Ovary (tissue), 9 donors: Measurements from ENCODE around the gene MTX3. TPM values are rescaled to one million over a fixed set of nuclear protein-coding genes. Genes with fewer than 3 reads are reported as not detected.

Experiments
- DNase-seq, 5 donors: peaks; one replicate each; pipeline ENCODE4 v3.0.0-alpha.2; 2019 to 2020
- H3K27ac ChIP-seq, 2 donors: fragments of 200-600 bp; one replicate each; pipeline versions ENCODE4 v1.5.1 to v1.8.0; 2019 to 2022
- H3K27me3 ChIP-seq: fragments of 200-600 bp; one replicate; pipeline ENCODE4 v1.8.0; 2022
- H3K36me3 ChIP-seq: fragments of 200-600 bp; sonication (generic); one replicate; pipeline ENCODE4 v1.5.1; 2019
- H3K4me1 ChIP-seq: one replicate; pipeline ENCODE4 v1.8.1; 2013; ENCODE audit warnings: mild to moderate bottlenecking, moderate library complexity; ENCODE audit not compliant: insufficient read depth
- H3K4me3 ChIP-seq: fragments of 200-600 bp; sonication (generic); one replicate; pipeline ENCODE4 v1.5.1; 2017
- H3K9me3 ChIP-seq, 2 donors: fragments of 200-600 bp in 1 of 2; sonication (generic) in 1 of 2; one replicate each; pipeline versions ENCODE4 v1.5.1 to v1.8.1; 2013 to 2019; ENCODE audit warnings: mild to moderate bottlenecking in 1 of 2, moderate library complexity in 1 of 2
- EP300 ChIP-seq: sonication (generic); formaldehyde crosslinking; IDR thresholded peaks from one replicate; pipeline ENCODE4 v1.6.1; 2017; ENCODE audit warnings: antibody characterized with exemption
- POLR2A ChIP-seq: fragments of 450-650 bp; IDR thresholded peaks from one replicate; pipeline ENCODE4 v1.6.1; 2017; ENCODE audit warnings: antibody characterized with exemption, mild to moderate bottlenecking, moderate library complexity
- WGBS, 3 donors: extraction: QIAGEN DNeasy Blood & Tissue Kit in 1 of 3; methylation state at CpG; one replicate each; pipeline versions ENCODE4 v1.1.5 to v1.1.7; 2013 to 2017; 5-methylcytosine and 5-hydroxymethylcytosine counted together
- intact Hi-C, 4 donors: fragments of 100-400 bp; cut with DNase I; formaldehyde crosslinking; loops; one replicate each; pipeline versions ENCODE4 v1.11.0 to v1.15.1; 2022 to 2023
- polyA plus RNA-seq, 2 donors: library from polyadenylated mRNA; stranded (reverse); fragments of 200-250 nt in 1 of 2; fragments of 350-450 nt in 1 of 2; fragmentation: Illumina TruSeq in 1 of 2; extraction: RNeasy Lipid Tissue Mini Kit (QIAGEN cat#74804) in 1 of 2; gene quantifications; one replicate each; pipeline ENCODE4 v1.2.3, GENCODE V29; 2013 to 2014
- total RNA-seq, 7 donors: library from RNA; depleted of rRNA in 2 of 7; stranded (reverse); fragments of >200 nt in 2 of 7; fragmentation: NEBNext Ultra II Directional in 3 of 7; extraction: Animal tissue kit (Norgen Biotek cat#: 25700) in 3 of 7; gene quantifications; one replicate each; pipeline versions ENCODE4 v1.1.0 to v1.2.4, GENCODE V29; 2016 to 2023
- TF ChIP-seq, protein P1 (sequence below), 3 donors: fragments of 450-650 bp in 2 of 3; fragments of 200-600 bp in 1 of 3; IDR thresholded peaks; one replicate each; pipeline versions ENCODE4 v1.5.1 to v1.8.0; 2016 to 2022; ENCODE audit warnings: antibody characterized with exemption in 3 of 3, mild to moderate bottlenecking in 1 of 3
- donor health status: DM: no; HTN: no; CAD: no; lungs with moderate emphysema.
- donor health status: DM: no; HTN: no; CAD: no.
- donor health status: Bipolar disorder and iron deficiency.
- donor health status: DM: yes; HTN: yes; CAD: no.
- donor health status: DM: no; HTN: no; CAD: no.
- donor health status: DM: yes; HTN: yes; CAD: no.

The MTX3 gene
- total and polyA plus RNA-seq, 9 donors = 8.2 to 24.3 (median 16.7) TPM

GRCh38 chr5:79974886-79975285 lies 16.2 kb downstream of the MTX3 start:
- no peak overlapping the region for H3K27ac ChIP-seq
- no peaks in the 10 kb centered on the region for H3K4me1 ChIP-seq
- TF ChIP-seq POLR2A (no peak), EP300 (no peak)
- TF ChIP-seq, protein P1, sequence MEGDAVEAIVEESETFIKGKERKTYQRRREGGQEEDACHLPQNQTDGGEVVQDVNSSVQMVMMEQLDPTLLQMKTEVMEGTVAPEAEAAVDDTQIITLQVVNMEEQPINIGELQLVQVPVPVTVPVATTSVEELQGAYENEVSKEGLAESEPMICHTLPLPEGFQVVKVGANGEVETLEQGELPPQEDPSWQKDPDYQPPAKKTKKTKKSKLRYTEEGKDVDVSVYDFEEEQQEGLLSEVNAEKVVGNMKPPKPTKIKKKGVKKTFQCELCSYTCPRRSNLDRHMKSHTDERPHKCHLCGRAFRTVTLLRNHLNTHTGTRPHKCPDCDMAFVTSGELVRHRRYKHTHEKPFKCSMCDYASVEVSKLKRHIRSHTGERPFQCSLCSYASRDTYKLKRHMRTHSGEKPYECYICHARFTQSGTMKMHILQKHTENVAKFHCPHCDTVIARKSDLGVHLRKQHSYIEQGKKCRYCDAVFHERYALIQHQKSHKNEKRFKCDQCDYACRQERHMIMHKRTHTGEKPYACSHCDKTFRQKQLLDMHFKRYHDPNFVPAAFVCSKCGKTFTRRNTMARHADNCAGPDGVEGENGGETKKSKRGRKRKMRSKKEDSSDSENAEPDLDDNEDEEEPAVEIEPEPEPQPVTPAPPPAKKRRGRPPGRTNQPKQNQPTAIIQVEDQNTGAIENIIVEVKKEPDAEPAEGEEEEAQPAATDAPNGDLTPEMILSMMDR (IDR thresholded peaks at IDR 0.05) = no peak
- intact Hi-C loops = no loop called here
- H3K9me3 ChIP-seq = no peaks in the 10 kb centered on the region
- no peaks in the 10 kb centered on the region for H3K27me3 ChIP-seq
- DNase-seq = no peak
- 11 to 26% (median 17%) methylated on average over 2 of the region's 2 CpGs for WGBS, 3 donors
- no peak overlapping the region for H3K4me3 ChIP-seq
- H3K36me3 ChIP-seq = no peaks in the 10 kb centered on the region

- no peak for TF ChIP-seq POLR2A
- TF ChIP-seq, protein P1 (IDR thresholded peaks at IDR 0.05) = no peak
- no peak for TF ChIP-seq EP300
- no peak for DNase-seq
- H3K4me3 ChIP-seq = no peak overlapping the region
- 74 to 76% (median 75%) methylated on average over 3 of the region's 3 CpGs for WGBS, 3 donors
- no peaks in the 10 kb centered on the region for H3K36me3 ChIP-seq
- H3K4me1 ChIP-seq = no peaks in the 10 kb centered on the region
- H3K27me3 ChIP-seq = no peaks in the 10 kb centered on the region
- no peaks in the 10 kb centered on the region for H3K9me3 ChIP-seq
- no peak overlapping the region for H3K27ac ChIP-seq
- intact Hi-C loops = no loop called here
These were observed 17.1 kb downstream of the MTX3 start for GRCh38 chr5:79973996-79974395.

GRCh38 chr5:79973511-79973910 lies 17.6 kb downstream of the MTX3 start:
- Histone ChIP-seq H3K36me3 (no peaks in the 10 kb centered on the region), H3K27ac (no peak overlapping the region), H3K4me3 (no peak overlapping the region), H3K27me3 (no peaks in the 10 kb centered on the region), H3K4me1 (no peaks in the 10 kb centered on the region), H3K9me3 (no peaks in the 10 kb centered on the region)
- intact Hi-C loops = no loop called here
- TF ChIP-seq EP300 = no peak
- TF ChIP-seq POLR2A = no peak
- TF ChIP-seq, protein P1 (IDR thresholded peaks at IDR 0.05) = no peak
- DNase-seq = peak in 1 of 5 donors; percentile 23
- WGBS, 3 donors = 86 to 89% (median 88%) methylated on average over 3 of the region's 3 CpGs

- intact Hi-C loops = no loop called here
- Histone ChIP-seq H3K27ac (no peak overlapping the region), H3K4me3 (no peak overlapping the region), H3K27me3 (no peaks in the 10 kb centered on the region), H3K36me3 (no peaks in the 10 kb centered on the region), H3K4me1 (no peaks in the 10 kb centered on the region), H3K9me3 (no peaks in the 10 kb centered on the region)
- no peak for DNase-seq
- 72 to 82% (median 73%) methylated on average over 4 of the region's 4 CpGs for WGBS, 3 donors
- no peak for TF ChIP-seq EP300
- TF ChIP-seq, protein P1 (IDR thresholded peaks at IDR 0.05) = no peak
These were observed 19.9 kb downstream of the MTX3 start for GRCh38 chr5:79971156-79971555.

DNA sequence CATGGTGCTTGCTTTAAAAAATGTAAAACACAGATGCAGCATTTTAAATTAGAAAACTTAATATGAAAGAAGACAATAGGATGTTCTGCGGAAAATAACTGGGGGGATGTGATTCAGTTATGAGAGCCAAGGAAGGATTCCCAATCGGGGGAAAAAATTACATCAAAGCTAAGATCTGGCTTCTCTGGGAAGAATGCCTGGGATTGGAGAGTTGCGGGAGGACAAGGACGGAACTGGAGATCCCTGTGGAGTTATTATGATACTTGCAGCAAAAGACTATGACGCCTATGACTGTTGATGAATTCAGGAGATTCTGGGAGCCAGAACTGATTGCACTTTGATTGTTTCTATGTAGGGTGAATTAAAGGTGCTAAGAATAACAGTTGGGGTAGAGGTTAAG lies 24.6 kb downstream of the MTX3 start:
- 88 to 90% (median 90%) methylated on average over 5 of the region's 5 CpGs for WGBS, 3 donors
- no peaks in the 10 kb centered on the region for H3K36me3 ChIP-seq
- TF ChIP-seq EP300 (no peak), POLR2A (no peak)
- TF ChIP-seq, protein P1 (IDR thresholded peaks at IDR 0.05) = no peak
- no peak overlapping the region for H3K27ac ChIP-seq
- no peak for DNase-seq
- H3K4me3 ChIP-seq = no peak overlapping the region
- H3K4me1 ChIP-seq = no peaks in the 10 kb centered on the region
- intact Hi-C loops = no loop called here
- H3K27me3 ChIP-seq = no peaks in the 10 kb centered on the region
- no peaks in the 10 kb centered on the region for H3K9me3 ChIP-seq
